Ishikawa (cell line): Measurements from ENCODE around the gene RNU4-1.

ENCODE experiments used
- CEBPB ChIP-seq: IDR thresholded peaks from 2 replicates; pipeline ENCODE4 v1.6.1; 2012
- CREB1 ChIP-seq: IDR thresholded peaks from 2 replicates; pipeline ENCODE4 v1.6.1; 2012; ENCODE audit warnings: low read depth
- EGR1 ChIP-seq: IDR thresholded peaks from 2 replicates; pipeline ENCODE4 v1.6.1; 2012
- EP300 ChIP-seq: IDR thresholded peaks from 2 replicates; pipeline ENCODE4 v1.6.1; 2012; ENCODE audit warnings: borderline replicate concordance
- FOXM1 ChIP-seq: IDR thresholded peaks from 2 replicates; pipeline ENCODE4 v1.6.1; 2012; ENCODE audit warnings: low read depth, borderline replicate concordance
- NFIC ChIP-seq: IDR thresholded peaks from 2 replicates; pipeline ENCODE4 v1.6.1; 2012
- RAD21 ChIP-seq: IDR thresholded peaks from 2 replicates; pipeline ENCODE4 v1.6.1; 2012; ENCODE audit warnings: low read depth
- TAF1 ChIP-seq: IDR thresholded peaks from 2 replicates; pipeline ENCODE4 v1.6.1; 2012; ENCODE audit warnings: low read depth, mild to moderate bottlenecking
- TCF12 ChIP-seq: IDR thresholded peaks from 2 replicates; pipeline ENCODE4 v1.6.1; 2012; ENCODE audit warnings: low read depth
- TEAD4 ChIP-seq: IDR thresholded peaks from 2 replicates; pipeline ENCODE4 v1.6.1; 2012
- YY1 ChIP-seq: IDR thresholded peaks from 2 replicates; pipeline ENCODE4 v1.6.1; 2012; ENCODE audit warnings: low read depth
- ZBTB7A ChIP-seq: IDR thresholded peaks from 2 replicates; pipeline ENCODE4 v1.6.1; 2012; ENCODE audit warnings: low read depth
- TF ChIP-seq, protein P1 (sequence below): IDR thresholded peaks from 2 replicates; pipeline ENCODE4 v1.6.1; 2012; ENCODE audit warnings: low read depth, mild to moderate bottlenecking
- TF ChIP-seq, protein P2 (sequence below): IDR thresholded peaks from 2 replicates; pipeline ENCODE4 v1.6.1; 2012
- TF ChIP-seq, protein P3 (sequence below): IDR thresholded peaks from 2 replicates; pipeline ENCODE4 v1.6.1; 2012

Gene RNU4-1

DNA sequence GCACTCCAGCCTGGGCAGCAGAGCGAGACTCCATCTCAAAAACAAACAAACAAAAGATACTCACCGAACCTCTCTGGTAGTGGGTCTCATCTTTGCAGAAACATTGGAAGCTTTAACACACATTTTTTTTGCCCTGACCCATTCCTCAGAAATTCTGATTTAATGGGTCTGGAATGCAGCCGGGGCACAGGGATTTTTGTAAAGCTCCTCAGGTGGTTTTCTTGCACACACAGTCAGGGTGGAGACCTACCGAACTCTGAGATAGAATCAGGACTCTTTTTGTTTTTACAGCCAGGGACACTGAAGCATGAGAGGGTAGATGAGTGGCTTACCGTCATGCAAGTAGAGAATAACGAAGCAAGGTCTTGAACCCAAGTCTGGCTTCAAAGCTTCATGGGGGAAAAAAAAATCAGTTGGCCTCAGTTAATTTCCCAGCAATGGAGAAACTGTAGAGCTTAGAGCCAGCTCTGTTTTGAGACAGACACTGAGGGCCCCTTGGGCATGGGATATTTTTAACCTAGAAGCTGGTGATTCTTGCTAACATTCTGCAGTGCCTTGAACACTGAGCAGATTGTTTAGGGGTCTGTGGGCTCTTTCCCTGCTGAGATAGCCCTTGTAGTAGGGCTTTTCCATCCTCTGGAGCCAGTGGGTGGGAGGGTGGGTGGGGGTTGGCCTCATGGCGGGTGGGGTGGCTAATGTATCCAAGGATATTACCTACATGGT is 6.1 kb downstream of the RNU4-1 start:
- TF ChIP-seq EP300 (no peak), RAD21 (no peak), YY1 (no peak), CREB1 (no peak), TAF1 (no peak), TEAD4 (no peak), FOXM1 (no peak), TCF12 (no peak), NFIC (no peak), ZBTB7A (no peak)
- TF ChIP-seq, protein P1, sequence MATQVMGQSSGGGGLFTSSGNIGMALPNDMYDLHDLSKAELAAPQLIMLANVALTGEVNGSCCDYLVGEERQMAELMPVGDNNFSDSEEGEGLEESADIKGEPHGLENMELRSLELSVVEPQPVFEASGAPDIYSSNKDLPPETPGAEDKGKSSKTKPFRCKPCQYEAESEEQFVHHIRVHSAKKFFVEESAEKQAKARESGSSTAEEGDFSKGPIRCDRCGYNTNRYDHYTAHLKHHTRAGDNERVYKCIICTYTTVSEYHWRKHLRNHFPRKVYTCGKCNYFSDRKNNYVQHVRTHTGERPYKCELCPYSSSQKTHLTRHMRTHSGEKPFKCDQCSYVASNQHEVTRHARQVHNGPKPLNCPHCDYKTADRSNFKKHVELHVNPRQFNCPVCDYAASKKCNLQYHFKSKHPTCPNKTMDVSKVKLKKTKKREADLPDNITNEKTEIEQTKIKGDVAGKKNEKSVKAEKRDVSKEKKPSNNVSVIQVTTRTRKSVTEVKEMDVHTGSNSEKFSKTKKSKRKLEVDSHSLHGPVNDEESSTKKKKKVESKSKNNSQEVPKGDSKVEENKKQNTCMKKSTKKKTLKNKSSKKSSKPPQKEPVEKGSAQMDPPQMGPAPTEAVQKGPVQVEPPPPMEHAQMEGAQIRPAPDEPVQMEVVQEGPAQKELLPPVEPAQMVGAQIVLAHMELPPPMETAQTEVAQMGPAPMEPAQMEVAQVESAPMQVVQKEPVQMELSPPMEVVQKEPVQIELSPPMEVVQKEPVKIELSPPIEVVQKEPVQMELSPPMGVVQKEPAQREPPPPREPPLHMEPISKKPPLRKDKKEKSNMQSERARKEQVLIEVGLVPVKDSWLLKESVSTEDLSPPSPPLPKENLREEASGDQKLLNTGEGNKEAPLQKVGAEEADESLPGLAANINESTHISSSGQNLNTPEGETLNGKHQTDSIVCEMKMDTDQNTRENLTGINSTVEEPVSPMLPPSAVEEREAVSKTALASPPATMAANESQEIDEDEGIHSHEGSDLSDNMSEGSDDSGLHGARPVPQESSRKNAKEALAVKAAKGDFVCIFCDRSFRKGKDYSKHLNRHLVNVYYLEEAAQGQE = no peak
- TF ChIP-seq, protein P2, sequence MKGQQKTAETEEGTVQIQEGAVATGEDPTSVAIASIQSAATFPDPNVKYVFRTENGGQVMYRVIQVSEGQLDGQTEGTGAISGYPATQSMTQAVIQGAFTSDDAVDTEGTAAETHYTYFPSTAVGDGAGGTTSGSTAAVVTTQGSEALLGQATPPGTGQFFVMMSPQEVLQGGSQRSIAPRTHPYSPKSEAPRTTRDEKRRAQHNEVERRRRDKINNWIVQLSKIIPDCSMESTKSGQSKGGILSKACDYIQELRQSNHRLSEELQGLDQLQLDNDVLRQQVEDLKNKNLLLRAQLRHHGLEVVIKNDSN = no peak

DNA sequence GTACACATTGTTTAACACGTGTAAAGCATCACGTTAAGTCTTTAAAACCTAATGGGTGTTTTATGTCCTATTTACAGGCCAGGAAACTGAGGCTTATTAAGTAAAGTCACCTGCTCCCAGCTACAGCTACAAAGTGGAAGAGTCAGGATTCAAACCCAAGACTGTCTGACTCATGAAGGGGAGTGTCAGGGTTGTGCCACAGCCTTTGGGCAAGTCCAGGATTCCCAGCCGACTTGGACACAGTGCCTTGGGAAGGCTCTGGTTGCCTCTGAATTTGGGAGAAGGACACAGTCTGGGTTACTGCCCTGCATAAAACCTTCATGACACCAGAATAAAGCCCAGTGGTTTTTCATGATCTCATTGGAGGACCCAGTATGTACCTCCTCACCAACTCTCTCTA is 8.7 kb downstream of the RNU4-1 start:
- TF ChIP-seq TEAD4 (no peak), FOXM1 (no peak), ZBTB7A (no peak), NFIC (no peak), EP300 (no peak), CEBPB (no peak), YY1 (no peak), EGR1 (no peak), RAD21 (no peak), TCF12 (no peak), TAF1 (no peak), CREB1 (no peak)
- TF ChIP-seq, protein P1 = no peak
- TF ChIP-seq, protein P3, sequence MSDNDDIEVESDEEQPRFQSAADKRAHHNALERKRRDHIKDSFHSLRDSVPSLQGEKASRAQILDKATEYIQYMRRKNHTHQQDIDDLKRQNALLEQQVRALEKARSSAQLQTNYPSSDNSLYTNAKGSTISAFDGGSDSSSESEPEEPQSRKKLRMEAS = no peak
- TF ChIP-seq, protein P2 = no peak

DNA sequence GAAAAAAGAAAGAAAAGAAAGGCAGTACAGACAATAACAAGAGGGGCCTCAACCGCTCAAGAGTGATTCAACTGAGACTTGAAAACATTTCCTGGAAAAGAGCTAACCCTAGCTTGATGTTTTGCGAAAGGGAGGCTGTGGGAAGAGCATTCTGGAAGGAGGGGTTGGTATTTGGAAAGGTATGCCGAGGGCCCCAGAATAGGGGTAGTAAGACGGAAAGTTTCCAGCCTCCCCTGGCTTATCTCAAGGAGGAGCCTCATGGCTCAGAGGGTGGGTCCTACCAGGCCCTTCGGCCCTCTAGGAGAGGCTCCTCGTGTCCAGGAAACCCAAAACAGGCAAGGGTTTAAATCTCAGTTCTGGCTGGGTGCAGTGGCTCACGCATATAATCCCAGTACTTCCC is 9.7 kb downstream of the RNU4-1 start:
- TF ChIP-seq TAF1 = no peak
- no peak for TF ChIP-seq RAD21
- no peak for TF ChIP-seq EGR1
- TF ChIP-seq CREB1 = no peak
- no peak for TF ChIP-seq TEAD4

DNA sequence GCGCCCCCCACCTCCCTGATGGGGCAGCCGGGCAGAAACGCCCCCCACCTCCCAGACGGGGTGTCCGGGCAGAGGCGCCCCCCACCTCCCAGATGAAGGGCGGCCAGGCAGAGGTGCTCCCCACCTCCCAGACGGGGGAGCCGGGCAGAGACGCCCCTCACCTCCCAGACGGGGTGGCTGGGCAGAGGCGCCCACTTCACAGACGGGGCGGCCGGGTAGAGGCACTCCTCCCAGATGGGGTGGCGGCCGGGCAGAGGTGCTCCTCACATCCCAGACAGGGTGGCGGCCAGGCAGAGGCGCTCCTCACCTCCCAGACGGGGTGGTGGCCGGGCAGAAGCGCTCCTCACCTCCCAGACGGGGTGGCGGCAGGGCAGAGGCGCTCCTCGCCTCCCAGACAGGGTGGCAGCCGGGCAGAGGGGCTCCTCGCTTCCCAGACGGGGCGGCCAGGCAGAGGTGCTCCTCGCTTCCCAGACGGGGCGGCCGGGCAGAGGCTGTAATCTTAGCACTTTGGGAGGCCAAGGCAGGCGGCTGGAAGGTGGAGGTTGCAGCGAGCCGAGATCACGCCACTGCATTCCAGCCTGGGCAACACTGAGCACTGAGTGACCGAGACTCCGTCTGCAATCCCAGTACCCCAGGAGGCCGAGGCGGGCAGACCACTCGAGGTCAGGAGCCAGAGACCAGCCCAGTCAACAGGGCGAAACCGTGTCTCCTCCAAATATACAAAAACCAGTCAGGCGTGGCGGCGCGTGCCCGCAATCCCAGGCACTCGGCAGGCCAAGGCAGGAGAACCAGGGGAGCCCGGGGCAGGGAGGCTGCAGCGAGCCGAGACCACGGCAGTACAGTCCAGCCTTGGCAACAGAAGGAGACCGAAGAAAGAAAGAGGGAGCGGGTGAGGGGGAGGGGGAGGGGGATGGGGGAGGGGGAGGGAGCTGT is 14.6 kb downstream of the RNU4-1 start:
- TF ChIP-seq, protein P3 = peak; percentile 40; the same call in 1 of the 2 replicates
- TF ChIP-seq, protein P2 = no peak

DNA sequence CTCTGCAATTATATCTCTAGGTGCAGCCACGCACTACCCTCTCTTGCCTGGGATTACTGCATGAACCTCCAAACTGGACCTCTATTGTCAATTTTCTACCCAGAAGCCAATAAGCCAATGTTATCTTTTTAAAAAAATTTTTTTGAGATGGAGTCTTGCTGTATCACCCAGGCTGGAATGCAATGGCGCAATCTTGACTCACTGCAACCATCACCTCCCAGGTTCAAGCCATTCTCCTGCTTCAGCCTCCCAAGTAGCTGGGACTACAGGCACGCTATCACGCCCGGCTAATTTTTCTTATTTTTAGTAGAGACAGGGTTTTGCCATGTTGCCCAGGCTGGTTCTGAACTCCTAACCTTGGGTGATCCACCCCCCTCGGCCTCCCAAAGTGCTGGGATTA is 16.3 kb downstream of the RNU4-1 start:
- TF ChIP-seq EP300 = no peak
- TF ChIP-seq TCF12 = no peak
- no peak for TF ChIP-seq YY1

DNA sequence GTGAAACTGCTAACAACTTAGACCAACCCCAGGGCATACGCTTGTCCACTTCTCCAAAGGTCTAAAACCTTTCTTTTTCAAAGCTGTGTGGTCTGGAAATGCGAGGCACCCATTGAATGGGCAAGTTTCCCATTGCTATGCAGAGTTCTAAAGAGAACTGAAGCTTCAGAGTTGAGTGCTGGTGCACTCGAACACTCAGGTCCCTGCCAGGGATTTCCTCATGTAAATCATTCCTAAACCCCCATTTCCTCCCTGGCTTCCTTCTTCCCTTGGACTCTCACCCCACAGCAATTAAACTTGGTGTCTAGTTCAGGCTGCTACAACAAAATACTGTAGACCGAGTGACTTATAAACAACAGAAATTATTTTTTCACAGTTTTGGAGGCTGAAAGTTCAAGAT is 25.3 kb downstream of the RNU4-1 start:
- no peak for TF ChIP-seq YY1
- TF ChIP-seq FOXM1 = no peak
